NT2/D1 (cell line): Measurements from ENCODE around the gene C16orf54.
"Not testable (repeated sequence)": the region's sequence is repeated elsewhere in the genome, so short reads cannot be mapped to it uniquely, and the experiment has no call there.

ENCODE experiments used
- DNase-seq: peaks from one replicate; pipeline ENCODE4 v3.0.0-alpha.2; 2011; ENCODE audit warnings: low read depth, low spot score
- H3K27me3 ChIP-seq: 2 replicates; pipeline ENCODE4 v1.6.0; 2011; ENCODE audit warnings: mild to moderate bottlenecking; ENCODE audit not compliant: insufficient read length, insufficient read depth
- H3K36me3 ChIP-seq: 2 replicates; pipeline ENCODE4 v1.6.1; 2011; ENCODE audit warnings: mild to moderate bottlenecking, low read length, mixed read lengths; ENCODE audit not compliant: insufficient read depth, insufficient read length
- H3K4me1 ChIP-seq: 2 replicates; pipeline ENCODE4 v1.5.1; 2011; ENCODE audit not compliant: insufficient read depth, insufficient read length
- H3K4me3 ChIP-seq: 2 replicates; pipeline ENCODE4 v1.5.1; 2011; ENCODE audit warnings: low read depth; ENCODE audit not compliant: insufficient read length
- H3K9ac ChIP-seq: 2 replicates; pipeline ENCODE4 v1.6.0; 2011; ENCODE audit warnings: low read depth; ENCODE audit not compliant: insufficient read length
- H3K9me3 ChIP-seq: 2 replicates; pipeline ENCODE4 v1.5.1; 2011; ENCODE audit warnings: mild to moderate bottlenecking, low read length; ENCODE audit not compliant: insufficient read depth
- SUZ12 ChIP-seq: IDR thresholded peaks from 2 replicates; pipeline ENCODE4 v1.6.1; 2011; ENCODE audit not compliant: insufficient read length, insufficient read depth; ENCODE audit errors: extremely low read depth
- YY1 ChIP-seq: IDR thresholded peaks from 2 replicates; pipeline ENCODE4 v1.6.1; 2011; ENCODE audit not compliant: insufficient read length, insufficient read depth
- ZNF274 ChIP-seq: IDR thresholded peaks from 2 replicates; pipeline ENCODE4 v1.6.1; 2011; ENCODE audit warnings: mild to moderate bottlenecking, low read depth, low read length

C16orf54 gene

DNA sequence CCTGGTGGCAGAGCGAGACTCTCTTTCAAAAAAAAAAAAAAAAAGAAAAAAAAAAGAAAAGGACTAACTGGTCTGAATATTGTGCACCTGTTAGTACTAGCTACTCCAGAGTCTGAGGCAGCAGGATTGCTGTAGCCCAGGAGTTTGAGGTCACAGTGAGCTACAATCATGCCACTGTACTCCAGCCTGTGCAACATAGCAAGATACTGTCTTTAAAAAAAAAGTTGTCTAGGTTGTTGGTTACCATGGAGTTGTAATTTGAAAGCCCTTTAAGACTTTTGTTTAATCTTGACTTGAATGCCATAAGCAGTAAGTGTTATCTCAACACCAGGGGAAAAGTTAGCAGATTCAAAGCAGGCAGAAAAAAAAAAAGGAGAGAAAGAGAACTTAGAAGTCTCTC lies 10.9 kb upstream of the C16orf54 start:
- H3K27me3 ChIP-seq, result no peaks in the 10 kb centered on the region
- no peak overlapping the region for H3K4me3 ChIP-seq
- DNase-seq, result no peak
- H3K9me3 ChIP-seq, result no peaks in the 10 kb centered on the region
- no peak overlapping the region for H3K9ac ChIP-seq
- TF ChIP-seq SUZ12, result no peak
- no peak for TF ChIP-seq ZNF274
- no peak for TF ChIP-seq YY1
- H3K36me3 ChIP-seq, result no peaks in the 10 kb centered on the region
- H3K4me1 ChIP-seq, result peaks cover 5% of the 10 kb centered on the region

DNA sequence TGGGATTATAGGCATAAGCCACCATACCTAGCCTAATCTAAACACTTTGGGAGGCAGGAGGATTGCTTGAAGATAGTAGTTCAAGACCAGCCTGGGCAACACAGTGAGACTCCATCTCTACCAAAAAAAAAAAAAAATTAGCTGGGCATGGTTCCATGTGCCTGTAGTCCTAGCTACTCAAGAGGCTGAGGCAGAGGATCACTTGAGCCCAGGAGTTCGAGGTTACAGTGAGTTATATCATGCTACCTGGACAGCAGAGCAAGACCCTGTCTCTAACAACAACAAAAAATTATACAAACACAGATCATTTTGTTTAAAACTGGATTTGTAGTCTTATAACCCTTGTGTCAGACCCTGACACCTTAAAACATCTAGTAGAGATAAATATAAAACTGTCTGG lies 7.7 kb upstream of the C16orf54 start:
- no peak overlapping the region for H3K9ac ChIP-seq
- no peak for DNase-seq
- H3K9me3 ChIP-seq, result peaks cover 6% of the 10 kb centered on the region; the same call in 1 of the 2 replicates
- no peak for TF ChIP-seq ZNF274
- TF ChIP-seq SUZ12, result no peak
- peaks cover 2% of the 10 kb centered on the region for H3K4me1 ChIP-seq
- H3K27me3 ChIP-seq, result no peaks in the 10 kb centered on the region
- no peak overlapping the region for H3K4me3 ChIP-seq
- H3K36me3 ChIP-seq, result peaks cover 2% of the 10 kb centered on the region

DNA sequence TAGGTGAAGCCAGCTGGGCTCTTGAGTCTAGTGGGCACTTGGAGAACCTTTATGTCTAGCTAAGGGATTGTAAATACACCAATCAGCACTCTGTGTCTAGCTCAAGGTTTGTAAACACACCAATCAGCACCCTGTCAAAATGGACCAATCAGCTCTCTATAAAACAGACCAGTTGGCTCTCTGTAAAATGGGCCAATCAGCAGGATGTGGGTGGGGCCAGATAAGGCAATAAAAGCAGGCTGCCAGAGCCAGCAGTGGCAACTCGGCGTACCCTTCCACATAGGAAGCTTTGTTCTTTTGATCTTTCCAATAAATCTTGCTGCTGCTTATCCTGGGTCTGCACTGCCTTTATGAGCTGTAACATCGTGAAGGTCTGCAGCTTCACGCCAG lies 3.0 kb upstream of the C16orf54 start:
- H3K36me3 ChIP-seq, H3K27me3 ChIP-seq, DNase-seq, H3K4me3 ChIP-seq, H3K9ac ChIP-seq: not testable (repeated sequence)
- Histone ChIP-seq H3K4me1 (peaks cover 10% of the 10 kb centered on the region), H3K9me3 (peaks cover 27% of the 10 kb centered on the region; the same call in 1 of the 2 replicates)

DNA sequence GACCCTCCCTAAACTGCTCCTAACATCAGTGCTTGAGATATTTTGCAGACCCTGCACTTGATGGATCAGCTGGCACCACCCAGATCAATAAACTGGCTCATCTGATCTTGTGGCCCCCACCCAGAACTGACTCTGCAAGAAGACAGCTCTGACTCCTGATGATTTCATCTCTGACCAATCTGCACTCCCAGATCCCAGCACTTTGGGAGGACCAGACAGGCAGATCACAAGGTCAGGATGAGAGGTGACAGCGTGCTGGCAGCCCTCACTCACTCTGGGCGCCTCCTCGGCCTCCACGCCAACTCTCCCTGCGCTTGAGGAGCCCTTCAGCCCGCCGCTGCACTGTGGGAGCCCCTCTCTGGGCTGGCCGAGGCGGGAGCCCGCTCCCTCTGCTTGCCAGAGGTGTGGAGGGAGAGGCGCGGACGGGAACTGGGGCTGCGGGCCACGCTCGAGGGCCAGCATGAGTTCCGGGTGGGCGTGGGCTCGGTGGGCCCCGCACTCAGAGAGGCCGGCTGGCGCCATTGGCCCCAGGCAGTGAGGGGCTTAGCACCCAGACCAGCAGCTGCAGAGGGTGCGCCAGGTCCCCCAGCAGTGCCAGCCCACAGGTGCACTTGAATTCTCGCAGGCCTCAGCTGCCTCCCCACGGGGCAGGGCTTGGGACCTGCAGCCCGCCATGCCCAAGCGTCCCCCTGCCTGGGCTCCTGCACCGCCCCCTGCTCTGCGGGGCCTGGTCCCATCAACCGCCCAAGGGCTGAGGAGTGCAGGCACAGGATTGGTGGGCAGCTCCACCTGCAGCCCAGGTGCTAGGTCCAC lies 2.4 kb upstream of the C16orf54 start:
- peaks cover 27% of the 10 kb centered on the region; the same call in 1 of the 2 replicates for H3K9me3 ChIP-seq
- peaks cover 8% of the 10 kb centered on the region for H3K36me3 ChIP-seq
- peaks cover 10% of the 10 kb centered on the region for H3K4me1 ChIP-seq
- H3K27me3 ChIP-seq, result no peaks in the 10 kb centered on the region
- H3K9ac ChIP-seq, result no peak overlapping the region
- no peak for DNase-seq
- TF ChIP-seq ZNF274 (no peak), YY1 (no peak), SUZ12 (no peak)
- no peak overlapping the region for H3K4me3 ChIP-seq

DNA sequence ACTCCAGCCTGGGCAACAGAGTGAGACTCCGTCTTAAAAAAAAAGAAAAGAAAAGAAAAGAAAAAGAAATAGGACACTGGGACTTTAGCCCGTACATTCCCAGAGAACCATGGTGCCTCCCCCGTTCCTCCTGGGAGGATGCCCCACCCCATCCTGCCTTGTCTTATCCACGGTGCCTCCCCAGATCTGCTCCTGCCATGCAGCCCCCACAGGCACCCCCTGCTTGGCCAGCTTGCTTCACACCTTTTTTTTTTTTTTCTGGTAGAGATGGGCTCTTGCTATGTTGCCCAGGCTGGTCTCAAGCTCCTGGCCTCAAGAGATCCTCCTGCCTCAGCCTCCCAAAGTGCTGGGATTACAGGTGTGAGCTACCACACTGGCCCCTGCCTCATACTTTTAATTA lies 728 bp upstream of the C16orf54 start:
- Histone ChIP-seq H3K4me1 (peaks cover 10% of the 10 kb centered on the region), H3K9me3 (peaks cover 27% of the 10 kb centered on the region; the same call in 1 of the 2 replicates)
- H3K36me3 ChIP-seq, DNase-seq, H3K27me3 ChIP-seq, H3K4me3 ChIP-seq, H3K9ac ChIP-seq: not testable (repeated sequence)

DNA sequence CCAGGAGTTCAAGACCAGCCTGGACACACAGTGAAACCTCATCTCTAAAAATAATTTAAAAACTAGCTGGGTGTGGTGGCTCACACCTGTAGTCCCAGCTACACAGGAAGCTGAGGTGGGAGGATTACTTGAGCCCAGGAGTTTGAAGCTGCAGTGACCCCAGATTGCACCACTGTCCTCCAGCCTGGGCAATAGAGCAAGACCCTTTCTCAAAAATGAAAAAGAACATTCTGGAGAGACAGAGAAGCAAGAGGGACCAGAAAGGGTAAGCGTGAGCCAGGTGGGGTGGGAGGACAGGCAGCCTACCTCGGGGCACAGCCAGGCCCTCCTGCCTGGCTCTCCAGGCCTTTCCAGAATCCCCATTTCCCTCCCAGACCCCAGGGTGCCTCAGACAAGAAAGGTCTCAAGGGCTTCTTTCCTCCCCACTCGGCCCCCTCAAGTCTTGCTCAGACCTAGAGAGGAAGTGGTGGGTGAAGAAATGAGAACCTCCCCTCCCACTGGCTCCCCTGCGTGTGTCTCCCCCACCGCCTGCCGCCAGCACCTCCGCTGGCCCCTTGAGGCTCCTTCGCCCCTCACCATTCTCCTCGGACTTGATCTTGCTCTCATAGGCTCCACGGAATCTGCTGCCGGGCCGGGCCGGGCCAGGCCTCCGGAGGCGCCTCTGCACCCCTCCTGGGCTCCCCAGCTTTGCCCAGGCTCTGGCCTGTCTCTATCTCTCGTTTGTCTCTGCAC lies 503 bp downstream of the C16orf54 start:
- H3K4me3 ChIP-seq, result no peak overlapping the region
- peaks cover 10% of the 10 kb centered on the region for H3K4me1 ChIP-seq
- TF ChIP-seq SUZ12 (no peak), YY1 (no peak), ZNF274 (no peak)
- peaks cover 27% of the 10 kb centered on the region; the same call in 1 of the 2 replicates for H3K9me3 ChIP-seq
- no peak for DNase-seq
- H3K9ac ChIP-seq, result no peak overlapping the region
- H3K36me3 ChIP-seq, result peaks cover 8% of the 10 kb centered on the region
- H3K27me3 ChIP-seq, result no peaks in the 10 kb centered on the region

DNA sequence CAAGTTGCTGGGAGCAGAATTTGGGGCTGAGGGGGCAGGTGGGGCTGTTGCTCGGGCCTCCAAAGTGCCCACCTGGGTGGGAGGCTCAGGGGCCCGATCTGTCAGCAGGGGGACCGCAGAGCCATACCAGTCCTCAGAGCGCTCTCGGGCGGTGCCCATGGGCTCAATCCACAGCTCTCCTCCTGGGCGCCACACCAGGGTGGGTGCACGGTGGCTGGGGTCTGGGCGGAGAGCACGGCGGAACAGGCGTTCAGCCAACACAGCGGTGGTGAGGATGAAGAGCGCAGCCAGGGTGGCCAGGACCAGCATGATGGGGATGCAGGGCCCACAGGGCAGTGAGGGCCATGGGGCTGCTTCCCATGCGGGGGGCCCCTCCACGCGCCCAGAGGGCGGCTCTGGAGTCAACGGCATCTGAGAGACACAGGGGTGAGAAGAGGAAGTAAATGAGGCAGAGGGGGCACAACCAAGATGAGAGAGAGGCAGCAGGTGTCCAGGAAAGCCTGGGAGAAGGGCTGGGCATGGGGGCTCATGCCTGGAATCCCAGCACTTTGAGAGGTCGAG lies 1.2 kb downstream of the C16orf54 start:
- Histone ChIP-seq H3K27me3 (no peaks in the 10 kb centered on the region), H3K4me3 (no peak overlapping the region), H3K9me3 (peaks cover 27% of the 10 kb centered on the region; the same call in 1 of the 2 replicates), H3K4me1 (peaks cover 10% of the 10 kb centered on the region), H3K36me3 (peaks cover 8% of the 10 kb centered on the region), H3K9ac (no peak overlapping the region)
- DNase-seq, result no peak
- TF ChIP-seq SUZ12 (no peak), YY1 (no peak), ZNF274 (no peak)
